NCI-H82 treated with DMSO at 0.1 percent for 48 hours (cell line): ENCODE data around the gene KCNK5.

ENCODE experiments used
- DNase-seq: peaks from one replicate; lab custom pipeline; 2025; ENCODE audit not compliant: unreplicated experiment; lab: John Stamatoyannopoulos, UW

KCNK5 gene

GRCh38 chr6:39143238-39143930 lies 85.9 kb downstream of the KCNK5 start:
- DNase-seq: no peak

GRCh38 chr6:39140556-39141167 lies 88.6 kb downstream of the KCNK5 start:
- DNase-seq: no peak
